Renal cortical epithelial cell (primary cell): ENCODE results near the gene BTD. TPM values are rescaled to one million over a fixed set of nuclear protein-coding genes. Genes with fewer than 3 reads are reported as not detected.
"Not testable (repeated sequence)": the region's sequence is repeated elsewhere in the genome, so short reads cannot be mapped to it uniquely, and the experiment has no call there.

ENCODE experiments used
- DNase-seq: peaks from one replicate; pipeline ENCODE4 v3.0.0-alpha.2; 2011; ENCODE audit warnings: low read depth
- total RNA-seq: library from RNA; depleted of rRNA; stranded (reverse); fragments of >200 nt; gene quantifications from 2 replicates; pipeline ENCODE4 v1.2.3, GENCODE V29; 2014

Gene BTD
- total RNA-seq = 23.4 and 35.7 TPM in 2 replicates

- DNase-seq = peak; percentile 99
Observed at GRCh38 chr3:15601399-15602145, at the start of gene BTD, which contains the start of gene HACL1. Gene BTD (plus strand): TSS chr3:15601745. CDS start chr3:15635440, 33,695 bp downstream. Gene HACL1 (minus strand): TSS chr3:15601569. CDS start chr3:15601463, 106 bp downstream.

GRCh38 chr3:15551902-15552301, 49.6 kb upstream of the BTD start:
- DNase-seq = no peak

- no peak for DNase-seq
Observed at GRCh38 chr3:15553749-15554148, 47.8 kb upstream of the BTD start.

- no peak for DNase-seq
Observed at GRCh38 chr3:15556512-15556911, 45.0 kb upstream of the BTD start.

- peak; percentile 91 for DNase-seq
Observed at GRCh38 chr3:15557511-15557946, 44.0 kb upstream of the BTD start.

- DNase-seq = no peak
Observed at GRCh38 chr3:15558581-15558980, 43.0 kb upstream of the BTD start.

- DNase-seq = no peak
Observed at GRCh38 chr3:15562560-15562959, 39.0 kb upstream of the BTD start.

- DNase-seq = no peak
Observed at GRCh38 chr3:15563190-15563589, 38.4 kb upstream of the BTD start.

- no peak for DNase-seq
Observed at GRCh38 chr3:15572138-15572537, 29.4 kb upstream of the BTD start.

GRCh38 chr3:15575446-15575845, 26.1 kb upstream of the BTD start:
- peak; percentile 17 for DNase-seq

GRCh38 chr3:15576475-15576874, 25.1 kb upstream of the BTD start:
- no peak for DNase-seq

- DNase-seq = no peak
Observed at GRCh38 chr3:15578289-15578867, 23.2 kb upstream of the BTD start.

- no peak for DNase-seq
Observed at GRCh38 chr3:15579051-15579450, 22.5 kb upstream of the BTD start.

- DNase-seq = no peak
Observed at GRCh38 chr3:15581471-15582394, 19.8 kb upstream of the BTD start.

GRCh38 chr3:15585111-15585845, 16.3 kb upstream of the BTD start:
- no peak for DNase-seq

GRCh38 chr3:15591242-15591641, 10.3 kb upstream of the BTD start:
- no peak for DNase-seq

- DNase-seq = no peak
Observed at GRCh38 chr3:15591928-15592327, 9.6 kb upstream of the BTD start.

GRCh38 chr3:15592968-15593367, 8.6 kb upstream of the BTD start:
- no peak for DNase-seq

- DNase-seq = no peak
Observed at GRCh38 chr3:15595955-15596354, 5.6 kb upstream of the BTD start.

- DNase-seq = no peak
Observed at GRCh38 chr3:15601046-15601398, 523 bp upstream of the BTD start.

- DNase-seq = no peak
Observed at GRCh38 chr3:15602146-15602536, 596 bp downstream of the BTD start.

- not testable (repeated sequence) for DNase-seq
Observed at GRCh38 chr3:15602816-15603215, 1.3 kb downstream of the BTD start.
